H1 (cell line): Measurements from ENCODE around the gene PPRC1. TPM values are rescaled to one million over a fixed set of nuclear protein-coding genes. Genes with fewer than 3 reads are reported as not detected.

Source experiments
- BCL11A ChIP-seq, 2 experiments: IDR thresholded peaks; one replicate each; pipeline ENCODE4 v1.6.1; 2011; ENCODE audit warnings: low read depth in 2 of 2, low read length in 2 of 2, mild to moderate bottlenecking in 2 of 2
- BRCA1 ChIP-seq: IDR thresholded peaks from 2 replicates; pipeline ENCODE4 v1.6.1; 2012; ENCODE audit warnings: low read depth, low read length, improper control_type of control experiment
- CBX8 ChIP-seq: fragments of 300-800, 300-1000 bp; sonication (generic); IDR thresholded peaks from 2 replicates; pipeline ENCODE4 v1.7.1; 2016; ENCODE audit warnings: low read depth, low read length, borderline replicate concordance
- CTBP2 ChIP-seq: IDR thresholded peaks from 2 replicates; pipeline ENCODE4 v1.7.0; 2011; ENCODE audit warnings: borderline replicate concordance, mild to moderate bottlenecking, moderate library complexity, mixed read lengths, low read length; ENCODE audit not compliant: insufficient read depth, insufficient read length
- EZH2 ChIP-seq: fragments of 200-600 bp; sonication (generic); IDR thresholded peaks from 2 replicates; pipeline ENCODE4 v1.7.1; 2012; ENCODE audit warnings: low read depth, mild to moderate bottlenecking, moderate library complexity, low read length, inconsistent platforms; ENCODE audit not compliant: severe bottlenecking
- FOSL1 ChIP-seq: IDR thresholded peaks from 2 replicates; pipeline ENCODE4 v1.6.1; 2011; ENCODE audit warnings: mild to moderate bottlenecking, low read depth, low read length, moderate library complexity; ENCODE audit not compliant: insufficient read depth
- KDM5A ChIP-seq: fragments of 200-600 bp; IDR thresholded peaks from 2 replicates; pipeline ENCODE4 v1.7.1; 2012; ENCODE audit warnings: mild to moderate bottlenecking, low read length, inconsistent platforms, mixed read lengths
- PHF8 ChIP-seq: fragments of 200-600 bp; sonication (generic); conservative IDR thresholded peaks from 2 replicates; pipeline ENCODE4 v1.7.1; 2012; ENCODE audit warnings: low read depth, mild to moderate bottlenecking, inconsistent platforms, low read length, moderate library complexity
- RFX5 ChIP-seq: IDR thresholded peaks from 2 replicates; pipeline ENCODE4 v1.6.1; 2011; ENCODE audit warnings: low read depth, low read length, improper control_type of control experiment, borderline replicate concordance
- SIN3A ChIP-seq, 2 experiments: IDR thresholded peaks in 1 of 2; conservative IDR thresholded peaks in 1 of 2; 2 replicates each; pipeline ENCODE4 v1.6.1; 2011 to 2012; ENCODE audit warnings: low read length in 2 of 2, improper control_type of control experiment in 1 of 2, low read depth in 1 of 2, mild to moderate bottlenecking in 1 of 2
- SRF ChIP-seq: IDR thresholded peaks from 2 replicates; pipeline ENCODE4 v1.6.1; 2011; ENCODE audit warnings: mild to moderate bottlenecking, low read depth, low read length, moderate library complexity
- TAF7 ChIP-seq: optimal IDR thresholded peaks from 2 replicates; pipeline ENCODE3; 2011; ENCODE audit warnings: low read depth, mild to moderate bottlenecking, inconsistent platforms, low read length, moderate library complexity, borderline replicate concordance
- TCF12 ChIP-seq: IDR thresholded peaks from 2 replicates; pipeline ENCODE4 v1.6.1; 2011; ENCODE audit warnings: low read depth, mild to moderate bottlenecking, low read length
- polyA plus RNA-seq, 7 experiments: library from polyadenylated mRNA; depleted of rRNA in 3 of 7; stranded (reverse) in 5 of 7; unstranded in 2 of 7; fragments of >200 nt in 5 of 7; fragments of 200-250 nt in 2 of 7; gene quantifications; 1 replicate in 5 of 7; 2 replicates in 1 of 7; 4 replicates in 1 of 7; pipeline versions ENCODE4 v1.2.1 to v1.2.3, GENCODE V29; 2011 to 2013; ENCODE audit warnings: missing spikeins in 2 of 7, mixed read lengths in 2 of 7
- total RNA-seq: library from RNA; stranded (reverse); fragmentation: NEBNext Ultra II Directional; extraction: Animal tissue kit (Norgen Biotek cat#: 25700); gene quantifications from 2 replicates; pipeline ENCODE4 v1.2.1, GENCODE V29; 2021
- TF ChIP-seq, protein P1 (sequence below): IDR thresholded peaks from 2 replicates; pipeline ENCODE4 v1.6.1; 2012; ENCODE audit warnings: inconsistent platforms
- TF ChIP-seq, protein P2 (sequence below): IDR thresholded peaks from 2 replicates; pipeline ENCODE4 v1.6.1; 2012; ENCODE audit warnings: low read length, inconsistent platforms
- TF ChIP-seq, protein P3 (sequence below), 3 experiments: IDR thresholded peaks; 1 replicate in 2 of 3; 2 replicates in 1 of 3; pipeline versions ENCODE4 v1.5.1 to v1.6.1; 2011; ENCODE audit warnings: low read length in 3 of 3, mild to moderate bottlenecking in 3 of 3, inconsistent platforms in 2 of 3, low read depth in 1 of 3, moderate library complexity in 1 of 3; ENCODE audit not compliant: insufficient read depth in 1 of 3; ENCODE audit errors: control extremely low read depth in 1 of 3
- TF ChIP-seq, protein P4 (sequence below): IDR thresholded peaks from 2 replicates; pipeline ENCODE4 v1.6.1; 2011; ENCODE audit warnings: low read length, improper control_type of control experiment

PPRC1 gene
- total and polyA plus RNA-seq, 2 of the 8 experiments (the other 6 are each of a cell fraction or from before 2014, with no cell fraction given) = 46.5 to 88.4 TPM

DNA sequence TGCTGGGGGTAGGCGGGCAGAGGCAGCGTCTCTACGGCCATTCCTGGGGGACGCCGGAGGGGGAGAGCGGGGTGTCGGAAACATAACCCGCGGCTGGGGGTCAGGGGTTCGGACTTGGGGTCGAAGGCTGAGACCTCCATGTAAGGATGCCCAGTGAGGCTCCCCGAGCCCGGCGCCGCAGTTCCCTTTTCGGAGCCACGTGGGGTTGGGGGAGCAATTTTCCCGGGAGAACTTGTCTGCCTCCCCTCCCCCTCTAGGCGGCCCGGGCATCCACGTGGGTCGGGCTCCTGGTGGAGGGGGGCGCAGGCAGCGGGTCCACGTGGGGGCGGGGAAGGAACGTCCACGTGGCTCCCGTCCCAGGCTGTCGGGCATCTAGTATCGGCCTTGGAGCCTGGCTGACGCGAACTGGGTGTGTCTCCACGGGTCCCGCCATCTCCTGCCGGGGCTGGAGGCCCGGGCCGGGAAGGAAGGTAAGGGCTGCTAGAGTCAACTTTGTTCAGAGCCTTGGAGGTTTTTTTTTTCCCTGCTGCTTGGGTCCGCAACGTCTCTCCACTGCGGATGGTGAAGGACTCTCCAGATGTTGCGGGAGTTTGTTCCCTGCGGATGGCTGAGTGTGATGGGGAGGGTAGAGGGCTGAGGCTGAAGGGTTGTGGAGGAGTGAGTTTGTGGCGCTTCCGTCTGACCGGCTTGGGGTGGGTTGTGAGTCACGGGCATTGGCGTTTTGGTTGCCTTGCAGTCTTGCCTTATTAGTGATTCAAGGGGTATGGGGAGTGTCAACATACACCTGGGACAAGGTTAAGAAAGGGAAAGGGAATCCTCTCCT, 744 bp downstream of the PPRC1 start (continued):
- TF ChIP-seq, protein P1, sequence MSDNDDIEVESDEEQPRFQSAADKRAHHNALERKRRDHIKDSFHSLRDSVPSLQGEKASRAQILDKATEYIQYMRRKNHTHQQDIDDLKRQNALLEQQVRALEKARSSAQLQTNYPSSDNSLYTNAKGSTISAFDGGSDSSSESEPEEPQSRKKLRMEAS = peak; percentile 97
- TF ChIP-seq BCL11A (IDR thresholded peaks at IDR 0.05; ENCODE audit: low read depth in 2 of 2, low read length in 2 of 2) (no peak), PHF8 (peak; percentile 34; the same call in 1 of the 2 replicates), KDM5A (no peak), SRF (no peak), TAF7 (no peak), CTBP2 (no peak), EZH2 (no peak), TCF12 (no peak), RFX5 (no peak), FOSL1 (no peak), SIN3A (conservative IDR thresholded peaks at IDR 0.05 in 1 of 2, IDR thresholded peaks at IDR 0.05 in 1 of 2; ENCODE audit: low read depth in 1 of 2, low read length in 2 of 2) (0 out of 4 replicates have a peak, but pooled peaks have one; percentile 34 to 46), BRCA1 (no peak), CBX8 (no peak)
- TF ChIP-seq, protein P2, sequence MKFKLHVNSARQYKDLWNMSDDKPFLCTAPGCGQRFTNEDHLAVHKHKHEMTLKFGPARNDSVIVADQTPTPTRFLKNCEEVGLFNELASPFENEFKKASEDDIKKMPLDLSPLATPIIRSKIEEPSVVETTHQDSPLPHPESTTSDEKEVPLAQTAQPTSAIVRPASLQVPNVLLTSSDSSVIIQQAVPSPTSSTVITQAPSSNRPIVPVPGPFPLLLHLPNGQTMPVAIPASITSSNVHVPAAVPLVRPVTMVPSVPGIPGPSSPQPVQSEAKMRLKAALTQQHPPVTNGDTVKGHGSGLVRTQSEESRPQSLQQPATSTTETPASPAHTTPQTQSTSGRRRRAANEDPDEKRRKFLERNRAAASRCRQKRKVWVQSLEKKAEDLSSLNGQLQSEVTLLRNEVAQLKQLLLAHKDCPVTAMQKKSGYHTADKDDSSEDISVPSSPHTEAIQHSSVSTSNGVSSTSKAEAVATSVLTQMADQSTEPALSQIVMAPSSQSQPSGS = no peak
- TF ChIP-seq, protein P3, sequence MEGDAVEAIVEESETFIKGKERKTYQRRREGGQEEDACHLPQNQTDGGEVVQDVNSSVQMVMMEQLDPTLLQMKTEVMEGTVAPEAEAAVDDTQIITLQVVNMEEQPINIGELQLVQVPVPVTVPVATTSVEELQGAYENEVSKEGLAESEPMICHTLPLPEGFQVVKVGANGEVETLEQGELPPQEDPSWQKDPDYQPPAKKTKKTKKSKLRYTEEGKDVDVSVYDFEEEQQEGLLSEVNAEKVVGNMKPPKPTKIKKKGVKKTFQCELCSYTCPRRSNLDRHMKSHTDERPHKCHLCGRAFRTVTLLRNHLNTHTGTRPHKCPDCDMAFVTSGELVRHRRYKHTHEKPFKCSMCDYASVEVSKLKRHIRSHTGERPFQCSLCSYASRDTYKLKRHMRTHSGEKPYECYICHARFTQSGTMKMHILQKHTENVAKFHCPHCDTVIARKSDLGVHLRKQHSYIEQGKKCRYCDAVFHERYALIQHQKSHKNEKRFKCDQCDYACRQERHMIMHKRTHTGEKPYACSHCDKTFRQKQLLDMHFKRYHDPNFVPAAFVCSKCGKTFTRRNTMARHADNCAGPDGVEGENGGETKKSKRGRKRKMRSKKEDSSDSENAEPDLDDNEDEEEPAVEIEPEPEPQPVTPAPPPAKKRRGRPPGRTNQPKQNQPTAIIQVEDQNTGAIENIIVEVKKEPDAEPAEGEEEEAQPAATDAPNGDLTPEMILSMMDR (IDR thresholded peaks at IDR 0.05; ENCODE audit: control extremely low read depth in 1 of 3, insufficient read depth in 1 of 3, low read depth in 1 of 3, low read length in 3 of 3) = no peak
- TF ChIP-seq, protein P4, sequence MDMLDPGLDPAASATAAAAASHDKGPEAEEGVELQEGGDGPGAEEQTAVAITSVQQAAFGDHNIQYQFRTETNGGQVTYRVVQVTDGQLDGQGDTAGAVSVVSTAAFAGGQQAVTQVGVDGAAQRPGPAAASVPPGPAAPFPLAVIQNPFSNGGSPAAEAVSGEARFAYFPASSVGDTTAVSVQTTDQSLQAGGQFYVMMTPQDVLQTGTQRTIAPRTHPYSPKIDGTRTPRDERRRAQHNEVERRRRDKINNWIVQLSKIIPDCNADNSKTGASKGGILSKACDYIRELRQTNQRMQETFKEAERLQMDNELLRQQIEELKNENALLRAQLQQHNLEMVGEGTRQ = peak; percentile 52; the same call in 1 of the 2 replicates
